ENCODE results near the gene E2F8.

Gene E2F8

DNA sequence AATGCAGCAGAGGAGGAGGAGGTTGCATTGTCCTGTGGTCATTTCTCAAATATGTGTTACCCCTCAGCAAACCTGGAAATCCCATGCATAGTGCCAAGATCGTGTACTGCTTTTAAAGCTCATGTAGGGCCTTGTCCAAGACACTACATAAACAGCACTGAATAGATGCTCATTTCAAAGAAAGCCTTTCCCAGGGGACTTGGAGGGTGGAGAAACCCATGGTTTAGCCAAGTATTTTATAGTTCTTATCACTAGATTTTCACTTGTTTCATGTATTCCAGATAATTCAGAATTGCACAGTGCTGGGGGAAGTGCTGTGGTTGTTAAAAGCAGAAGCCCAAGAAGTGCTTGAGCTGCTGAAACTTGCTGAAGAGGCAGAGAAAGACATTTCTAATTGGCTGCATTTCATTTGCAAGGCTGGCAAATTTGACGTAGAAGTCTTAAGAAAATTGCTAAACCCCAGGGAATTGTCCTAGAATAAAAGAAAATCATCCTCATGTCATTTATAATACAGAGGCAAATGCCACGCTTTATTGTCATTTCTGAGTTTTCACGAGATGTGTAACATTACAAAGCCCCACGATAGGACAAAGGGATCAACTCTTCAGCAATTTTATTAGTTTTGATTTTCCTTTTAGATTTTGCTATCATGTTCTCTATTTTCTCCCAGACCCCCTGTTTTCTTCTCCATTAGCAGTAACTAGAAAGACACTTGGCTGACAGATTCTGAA is 59.0 kb downstream of the E2F8 start:
- Histone ChIP-seq H3K9ac (ENCODE audit: insufficient read length) (peak overlapping the region; percentile 5), H3K9me3 (ENCODE audit: low read depth, low read length) (no peaks in the 10 kb centered on the region), H3K4me3 (peak overlapping the region; percentile 29; the same call in 1 of the 2 replicates), H3K27ac (peak overlapping the region; percentile 48; the same call in 1 of the 2 replicates), H3K36me3 (ENCODE audit: insufficient read depth, low read length) (no peaks in the 10 kb centered on the region)
- no peak for TF ChIP-seq FOXP2 (optimal IDR thresholded peaks at IDR 0.05; ENCODE audit: control extremely low read depth, extremely low read length, insufficient read depth)
- peak; percentile 64 for DNase-seq (ENCODE audit: low read depth, low spot score)

DNA sequence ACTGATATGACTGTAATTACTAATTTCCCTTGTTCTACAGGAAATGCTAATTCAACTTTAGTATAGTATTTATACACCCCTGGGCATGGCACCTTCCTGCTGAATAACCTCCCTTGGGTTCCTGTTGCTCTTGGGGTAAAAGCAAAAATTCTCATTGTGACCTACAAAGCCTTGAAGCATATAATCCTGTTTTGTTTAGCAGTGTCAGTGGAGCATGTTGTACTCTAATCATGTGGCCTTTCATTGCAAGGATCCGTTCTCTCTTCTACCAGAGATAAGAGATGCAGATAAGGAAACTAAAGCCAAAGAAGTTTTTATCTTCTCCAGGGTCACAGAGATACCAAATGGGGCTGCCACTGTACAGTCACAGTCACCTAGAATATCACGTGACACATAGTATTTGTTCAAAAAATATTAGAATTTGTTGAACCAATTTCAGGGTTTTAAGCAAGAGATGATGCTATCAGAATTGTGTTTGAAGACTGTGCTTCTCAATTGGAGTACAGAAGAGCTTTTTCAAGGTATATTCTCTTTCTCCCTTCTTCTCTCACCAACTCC is 64.0 kb downstream of the E2F8 start:
- Histone ChIP-seq H3K27ac (no peak overlapping the region), H3K36me3 (ENCODE audit: insufficient read depth, low read length) (peaks cover 4% of the 10 kb centered on the region; the same call in 1 of the 2 replicates), H3K4me3 (no peak overlapping the region), H3K9ac (ENCODE audit: insufficient read length) (no peak overlapping the region), H3K9me3 (ENCODE audit: low read depth, low read length) (no peaks in the 10 kb centered on the region)
- TF ChIP-seq POLR2AphosphoS5 (IDR thresholded peaks at IDR 0.05; ENCODE audit: borderline replicate concordance, low read depth, low read length) = no peak
- no peak for TF ChIP-seq FOXP2 (optimal IDR thresholded peaks at IDR 0.05; ENCODE audit: control extremely low read depth, extremely low read length, insufficient read depth)
- no peak for TF ChIP-seq EZH2 (IDR thresholded peaks at IDR 0.05)
- DNase-seq (ENCODE audit: low read depth, low spot score) = no peak
